ENCODE measurements around the gene SCAF4.
"Not testable (repeated sequence)": the region's sequence is repeated elsewhere in the genome, so short reads cannot be mapped to it uniquely, and the experiment has no call there.

SCAF4 gene

DNA sequence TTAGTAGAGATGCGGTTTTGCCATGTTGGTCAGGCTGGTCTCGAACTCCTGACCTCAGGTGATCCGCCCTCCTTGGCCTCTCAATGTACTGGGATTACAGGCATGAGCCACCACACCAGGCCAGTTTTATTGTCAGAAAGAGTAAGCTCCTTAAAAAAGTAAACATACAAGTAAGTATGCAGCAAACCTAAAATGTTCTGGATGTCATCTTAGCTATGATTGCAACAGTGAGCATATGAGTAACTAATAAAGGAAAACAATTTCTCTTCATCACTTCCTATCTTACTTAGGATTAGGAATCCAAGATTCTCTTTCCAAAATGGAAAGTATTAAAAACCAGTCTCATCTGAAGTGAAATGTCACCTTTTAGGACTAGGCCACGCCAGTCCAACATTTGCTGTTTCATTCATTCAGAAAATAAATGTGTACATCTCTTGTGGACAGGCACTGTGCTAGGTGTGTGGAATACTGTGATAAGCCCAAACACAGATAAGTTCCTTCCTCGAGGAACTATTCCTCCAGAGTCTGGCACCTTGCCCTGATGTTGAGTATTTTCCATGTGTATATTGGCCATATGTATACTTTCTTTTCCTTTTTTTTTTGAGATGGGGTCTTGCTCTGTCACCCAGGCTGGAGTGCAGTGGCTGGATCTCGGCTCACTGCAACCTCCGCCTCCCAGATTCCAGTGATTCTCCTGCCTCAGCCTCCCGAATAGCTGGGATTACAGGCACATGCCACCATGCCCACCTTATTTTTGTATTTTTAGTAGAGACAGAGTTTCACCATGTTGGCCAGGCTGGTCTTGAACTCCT, 5.9 kb upstream of the SCAF4 start:
- DNase-seq: not testable (repeated sequence)

DNA sequence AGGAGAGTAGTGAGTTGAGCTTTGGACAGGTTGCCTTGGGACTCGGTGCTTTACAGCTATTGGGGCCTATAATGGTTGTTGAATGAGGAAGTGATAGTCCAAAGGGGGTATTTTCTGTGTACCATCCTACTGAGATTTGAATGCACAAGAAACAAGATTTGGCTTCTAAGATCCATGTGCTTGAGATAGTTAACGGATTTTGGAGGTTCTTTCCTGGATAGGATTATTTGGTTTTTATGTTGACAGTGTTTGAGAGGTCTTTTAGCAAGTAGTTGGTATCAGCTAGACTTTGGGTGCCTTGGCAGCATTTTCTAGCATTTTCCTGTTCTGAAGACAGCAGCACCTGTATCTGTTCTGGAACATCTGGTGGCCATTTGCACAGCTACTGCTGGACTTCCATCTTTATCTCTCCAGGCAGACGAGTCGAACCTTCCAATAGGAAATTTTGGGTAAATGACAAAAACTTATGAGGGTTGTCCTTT, 3.6 kb upstream of the SCAF4 start:
- no peak for DNase-seq

DNA sequence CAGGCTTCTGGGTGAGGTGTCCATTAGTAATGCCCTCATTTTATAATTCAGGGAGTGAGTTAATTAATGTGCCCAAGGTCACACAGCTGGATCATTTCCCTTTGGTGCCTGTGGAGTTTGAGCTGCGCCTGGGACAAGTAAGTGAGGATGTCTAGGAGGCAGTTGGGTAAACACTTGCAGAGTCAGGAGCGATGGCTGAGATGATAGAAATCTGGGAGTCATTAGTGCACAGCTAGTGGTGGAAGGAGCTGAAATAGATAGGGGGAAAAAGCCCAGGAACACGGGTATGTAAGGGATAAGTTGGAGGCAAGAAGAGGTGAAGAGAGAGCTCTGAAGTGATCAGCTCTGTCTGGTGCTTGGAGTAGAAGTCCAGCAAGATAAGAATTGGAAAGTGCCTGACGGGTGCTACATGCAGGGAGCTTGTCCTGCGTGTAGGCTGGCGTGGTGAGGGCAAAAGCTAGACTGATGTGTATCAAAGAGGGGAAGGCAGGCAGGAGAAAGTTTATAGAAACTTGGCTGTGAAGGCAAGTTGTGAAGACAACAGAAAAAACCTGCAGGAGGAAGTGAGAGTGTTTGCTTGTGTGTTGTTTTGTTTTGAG, 1.7 kb upstream of the SCAF4 start:
- DNase-seq: no peak

DNA sequence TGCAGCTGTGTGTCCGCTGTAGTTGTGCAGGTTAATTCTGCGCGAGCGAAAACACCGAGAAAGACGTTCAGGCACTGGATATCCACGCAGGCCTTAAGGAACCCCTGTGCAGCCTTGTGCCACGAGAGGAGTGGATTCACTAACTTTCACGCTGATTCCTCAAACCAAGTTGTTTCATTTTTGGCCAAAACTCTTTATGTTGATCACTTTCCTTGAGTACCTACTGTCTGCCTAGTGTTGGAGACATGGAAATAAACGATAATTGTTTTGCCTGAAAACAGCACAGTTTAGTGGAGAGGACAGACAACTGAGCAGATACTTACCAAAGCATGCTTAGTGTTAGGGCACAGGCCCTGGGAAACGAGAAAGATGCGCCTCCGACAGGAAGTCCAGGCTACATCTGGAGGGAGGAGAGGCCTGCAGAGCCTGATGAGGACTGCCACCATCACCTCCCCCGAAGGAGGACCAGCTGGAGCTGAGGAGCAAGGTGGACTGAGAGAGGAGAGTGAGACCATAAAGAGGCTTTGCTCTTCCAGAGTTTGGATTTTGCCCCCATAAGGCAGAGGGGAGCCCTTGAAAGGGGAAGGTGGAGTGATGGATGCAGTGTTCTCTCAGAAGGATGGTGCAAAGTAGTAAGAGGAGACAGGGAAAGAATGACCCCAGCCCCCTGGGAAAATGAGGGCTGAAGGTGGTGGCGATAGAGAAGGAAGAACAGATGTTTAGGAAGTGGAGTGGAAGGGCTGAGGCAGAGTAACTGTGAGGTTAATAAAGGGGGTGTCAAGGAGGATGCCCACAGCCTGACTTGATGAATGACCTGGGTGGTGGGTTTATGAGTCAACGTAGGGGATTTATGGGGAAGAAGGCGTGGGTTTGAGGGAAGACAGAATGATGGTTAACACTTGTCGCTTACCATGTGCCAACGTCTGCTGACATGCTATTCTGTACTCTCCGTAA, 956 bp upstream of the SCAF4 start:
- peak; percentile 64 for DNase-seq

DNA sequence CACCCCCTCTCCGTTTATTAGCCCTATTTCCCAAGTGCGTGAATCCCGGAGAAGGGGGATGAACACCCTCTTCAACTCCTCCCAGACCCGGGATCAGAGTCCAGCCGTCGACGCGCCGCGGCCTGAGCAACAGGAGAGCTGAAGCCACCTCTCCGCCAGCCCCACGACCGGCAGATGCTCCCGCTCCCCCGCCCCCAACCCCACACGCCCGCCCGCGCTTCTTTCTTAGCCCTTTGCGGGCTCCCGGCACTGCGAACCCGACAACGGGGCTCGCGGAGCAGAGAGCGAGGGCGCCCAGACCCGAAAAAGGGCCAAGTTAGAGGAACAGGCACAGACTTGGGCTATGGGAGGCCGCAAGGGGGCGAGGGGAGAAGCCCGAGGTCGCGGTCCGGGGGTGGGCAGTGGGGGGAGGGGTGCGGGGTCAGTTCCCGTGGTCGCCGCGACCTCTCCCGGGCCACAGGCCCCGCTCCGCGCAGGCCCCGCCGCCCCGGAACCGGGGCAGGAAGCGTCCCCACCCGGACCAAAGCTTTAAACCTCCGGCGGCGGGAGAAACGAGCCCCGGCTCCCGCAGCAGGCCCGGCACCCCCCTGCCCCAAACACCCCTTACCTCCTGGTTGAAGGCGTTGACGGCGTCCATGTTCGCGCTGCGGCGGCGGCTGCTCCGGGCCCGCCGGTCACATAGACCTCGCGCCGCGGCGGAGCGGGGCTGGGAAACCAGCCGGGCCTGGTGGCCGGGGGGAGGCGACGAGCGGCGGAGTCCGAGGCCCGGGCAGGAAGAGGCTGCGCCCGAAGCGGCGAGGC, 662 bp downstream of the SCAF4 start:
- DNase-seq: no peak

DNA sequence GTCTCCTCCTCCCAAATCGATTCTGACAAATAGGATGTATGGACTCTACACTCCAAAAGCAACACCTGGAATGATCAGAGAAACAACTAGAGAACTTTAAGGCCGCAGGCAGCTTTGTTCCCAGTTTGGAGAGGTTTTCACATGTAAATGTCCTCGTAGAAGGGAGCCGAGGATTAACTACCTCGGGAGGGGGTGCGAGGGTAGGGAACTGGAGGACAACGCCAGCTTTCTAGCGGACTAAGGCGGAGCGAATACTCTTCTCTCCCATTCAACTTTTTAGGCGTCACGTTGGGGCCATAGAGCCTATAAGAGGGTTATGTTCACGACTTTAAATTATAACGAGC, 1.2 kb downstream of the SCAF4 start:
- no peak for DNase-seq

DNA sequence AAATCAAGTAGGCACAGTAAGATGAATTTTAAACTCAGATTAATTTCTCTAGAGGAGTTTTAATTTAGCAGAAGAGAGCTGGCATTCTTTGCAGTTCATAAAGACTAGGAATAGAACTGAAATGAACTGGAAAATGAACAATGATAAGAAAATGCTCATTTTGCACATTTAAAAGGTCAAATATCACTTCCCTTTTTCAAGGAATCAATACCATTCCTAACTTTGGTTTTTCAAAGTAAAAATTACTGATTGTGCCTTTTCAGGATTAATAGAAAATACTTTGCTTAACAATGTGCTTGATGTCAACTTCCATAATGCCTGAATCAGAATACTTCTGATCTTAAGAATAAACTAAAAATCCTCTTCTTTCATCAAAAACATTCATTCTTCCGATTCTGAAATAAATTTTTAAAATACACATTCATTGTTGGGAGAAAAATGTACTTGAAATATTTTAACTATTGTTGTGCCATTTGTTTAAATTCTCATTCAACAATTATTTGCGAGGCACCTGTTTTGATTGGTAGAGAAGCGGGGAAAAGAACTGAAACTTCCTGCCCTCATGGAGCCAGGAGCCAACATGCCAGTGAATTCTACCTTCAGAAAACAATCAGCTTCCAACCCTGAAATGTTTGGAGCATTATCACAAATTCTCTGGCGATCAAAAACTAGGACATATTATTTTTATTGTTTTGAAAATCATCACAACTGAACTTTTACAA, 2.1 kb downstream of the SCAF4 start:
- DNase-seq: no peak

DNA sequence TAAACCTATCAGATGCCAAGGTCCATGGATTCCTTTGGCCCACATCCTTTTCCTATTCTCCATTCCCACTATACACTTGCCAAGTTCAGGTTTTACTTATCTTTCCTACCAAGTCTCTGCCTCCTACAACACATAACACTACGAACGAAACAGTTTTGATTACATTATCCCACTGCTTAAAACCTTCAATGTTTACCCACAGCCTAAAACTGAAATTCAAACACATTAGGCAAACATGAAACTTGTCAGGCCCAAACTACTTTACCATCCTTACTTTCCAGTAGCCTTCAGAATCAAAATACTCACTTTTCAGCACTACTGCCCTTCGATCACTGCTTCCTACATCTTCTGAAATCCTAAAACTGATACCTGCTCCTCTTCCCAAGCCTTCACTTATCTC, 3.0 kb downstream of the SCAF4 start:
- no peak for DNase-seq

DNA sequence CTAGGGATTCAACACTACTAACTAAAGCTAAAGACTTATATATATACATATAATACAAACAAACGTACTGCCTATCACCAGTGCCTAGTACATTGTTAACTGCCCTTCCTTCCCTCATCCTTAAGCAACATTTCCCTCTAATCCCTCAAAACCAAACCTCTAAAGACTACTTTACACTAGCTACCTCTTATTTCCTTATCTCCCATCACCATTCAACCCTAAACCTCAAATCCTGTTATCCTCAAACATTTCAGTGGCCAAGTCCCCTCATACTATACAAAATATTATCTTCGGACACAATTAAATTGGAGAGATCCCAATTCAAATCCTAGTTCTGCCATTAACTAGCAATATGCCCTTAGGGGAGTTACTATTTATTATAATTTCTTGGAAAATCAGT, 3.7 kb downstream of the SCAF4 start:
- DNase-seq: no peak

DNA sequence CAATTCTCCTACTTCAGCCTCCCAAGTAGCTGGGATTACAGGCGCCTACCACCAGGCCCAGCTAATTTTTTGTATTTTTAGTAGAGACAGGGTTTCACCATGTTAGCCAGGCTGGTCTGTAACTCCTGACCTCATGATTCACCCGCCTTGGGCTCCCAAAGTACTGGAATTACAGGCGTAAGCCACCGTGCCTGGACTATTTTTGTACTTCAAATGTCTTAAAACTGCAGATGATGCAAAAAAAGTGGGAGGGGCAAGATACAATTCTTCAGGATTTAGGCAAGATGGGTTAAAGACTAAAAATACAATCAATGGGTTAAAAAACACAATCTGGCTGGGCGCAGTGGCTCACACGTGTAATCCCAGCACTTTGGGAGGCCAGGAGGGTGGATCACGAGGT, 4.7 kb downstream of the SCAF4 start:
- no peak for DNase-seq

DNA sequence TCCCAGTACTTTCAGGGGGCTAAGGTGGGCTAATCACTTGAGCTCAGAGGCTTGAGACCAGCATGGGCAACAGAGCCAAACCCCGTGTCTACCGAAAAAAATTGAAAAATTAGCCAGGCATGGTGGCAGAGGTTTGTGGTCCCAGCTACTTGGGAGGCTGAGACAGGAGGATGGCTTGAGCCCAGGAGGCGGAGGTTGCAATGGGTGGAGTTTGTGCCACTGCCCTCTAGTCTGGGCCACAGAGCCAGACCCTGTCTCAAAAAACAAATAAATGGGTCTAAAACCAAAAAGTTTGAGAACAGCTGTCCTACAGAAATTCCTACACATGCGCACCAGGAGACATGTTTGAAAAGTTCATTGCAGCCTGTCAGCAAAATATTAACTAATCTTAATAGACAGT, 5.5 kb downstream of the SCAF4 start:
- no peak for DNase-seq

DNA sequence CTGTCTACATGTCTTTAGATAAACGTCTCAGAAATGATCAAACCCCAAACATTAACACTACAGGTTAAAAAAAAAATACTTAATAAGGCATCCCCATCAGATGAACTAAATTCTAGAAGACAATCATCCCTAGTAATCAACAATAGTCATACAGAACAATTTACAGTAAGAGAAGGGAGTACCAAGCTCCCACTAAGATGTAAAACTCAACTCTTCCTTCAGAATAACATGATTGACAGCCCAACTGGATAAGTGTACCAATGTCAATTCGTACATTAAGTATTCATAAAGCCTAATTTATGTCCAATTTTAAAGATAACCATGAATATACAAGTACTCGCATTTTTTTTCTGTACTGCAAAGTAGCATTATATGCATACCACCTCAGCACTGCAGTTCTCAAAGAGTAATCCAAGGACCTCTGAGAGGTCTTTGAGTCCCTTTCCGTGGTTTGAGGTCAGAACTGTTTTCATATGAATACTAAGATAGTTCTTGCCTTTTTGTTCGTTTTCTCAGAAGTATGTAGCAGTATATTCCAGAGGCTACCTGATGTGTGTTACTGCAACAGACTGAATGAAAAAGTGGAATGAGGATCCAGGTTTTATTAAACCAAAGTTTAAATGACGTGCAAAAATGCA, 6.6 kb downstream of the SCAF4 start:
- DNase-seq: no peak

DNA sequence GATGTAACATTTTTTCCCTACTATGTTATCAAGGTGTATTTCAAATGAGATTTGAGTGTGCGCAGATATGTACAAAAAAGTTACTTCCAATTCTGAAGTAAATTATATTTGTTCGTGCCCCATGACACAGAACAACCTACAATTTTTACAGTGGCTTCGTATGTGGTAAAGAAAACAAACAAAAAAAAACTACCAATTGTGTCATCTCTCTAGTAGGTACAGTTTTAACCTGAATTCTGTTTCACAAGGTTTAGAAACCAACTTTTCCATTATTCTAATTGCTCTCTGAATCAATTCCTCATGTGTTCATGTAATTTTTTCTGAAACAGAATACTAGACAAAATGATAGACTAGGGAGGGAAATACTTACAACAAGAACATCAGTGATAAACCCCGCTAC, 7.4 kb downstream of the SCAF4 start:
- no peak for DNase-seq

DNA sequence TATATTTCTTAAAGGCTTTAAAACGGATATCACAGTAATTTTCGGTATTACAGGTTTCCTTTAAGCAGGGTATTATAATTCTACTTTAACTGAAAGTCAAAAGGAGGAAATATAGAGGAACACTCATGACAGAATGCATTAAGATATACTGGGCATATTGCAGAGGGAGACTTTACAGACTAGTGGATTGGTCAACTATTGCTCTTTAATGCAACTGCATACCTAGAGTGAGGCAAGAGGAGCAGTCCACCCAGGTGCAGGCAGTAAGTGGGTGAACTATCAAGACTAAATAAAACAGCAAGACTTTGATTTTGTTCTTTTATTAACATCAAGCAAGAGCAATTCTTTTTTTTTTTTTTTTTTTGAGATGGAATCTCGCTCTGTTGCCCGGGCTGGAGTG, 10.5 kb downstream of the SCAF4 start:
- no peak for DNase-seq

DNA sequence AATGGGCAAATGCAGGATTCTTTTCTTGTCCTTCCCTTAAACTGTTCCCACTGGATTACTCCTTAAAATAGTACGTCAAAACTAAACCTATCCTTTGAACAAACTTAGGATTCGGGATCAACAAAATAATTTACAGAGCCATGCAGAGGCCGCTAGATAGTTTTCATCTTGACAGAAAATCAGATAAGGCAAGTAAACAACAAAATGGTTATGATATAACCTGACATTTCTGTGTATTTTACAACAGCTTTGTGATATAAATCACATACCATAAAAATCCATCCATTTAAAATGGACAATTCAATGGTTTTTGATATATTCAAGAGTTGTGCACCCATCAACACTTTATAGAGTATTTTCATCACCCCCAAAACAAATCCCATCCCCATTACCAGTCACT, 11.2 kb downstream of the SCAF4 start:
- DNase-seq: no peak

DNA sequence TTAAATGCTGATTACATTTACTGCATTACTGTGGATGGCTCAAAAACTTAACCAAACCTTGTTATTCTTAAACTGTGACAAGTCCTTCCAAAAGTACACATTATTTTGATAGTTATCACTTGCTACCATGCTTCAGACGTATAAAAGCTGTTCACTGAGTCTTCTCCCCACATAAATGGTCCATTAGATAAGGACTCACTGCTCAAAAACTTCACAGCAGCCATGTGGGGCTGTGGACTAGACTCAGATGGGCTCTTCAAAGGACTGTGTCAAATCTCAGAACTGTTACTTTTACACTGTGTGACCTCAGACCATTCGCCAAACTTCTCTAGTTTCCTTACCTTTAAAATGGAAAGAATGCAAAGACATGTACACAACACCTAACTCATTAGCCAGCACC, 11.6 kb downstream of the SCAF4 start:
- no peak for DNase-seq

DNA sequence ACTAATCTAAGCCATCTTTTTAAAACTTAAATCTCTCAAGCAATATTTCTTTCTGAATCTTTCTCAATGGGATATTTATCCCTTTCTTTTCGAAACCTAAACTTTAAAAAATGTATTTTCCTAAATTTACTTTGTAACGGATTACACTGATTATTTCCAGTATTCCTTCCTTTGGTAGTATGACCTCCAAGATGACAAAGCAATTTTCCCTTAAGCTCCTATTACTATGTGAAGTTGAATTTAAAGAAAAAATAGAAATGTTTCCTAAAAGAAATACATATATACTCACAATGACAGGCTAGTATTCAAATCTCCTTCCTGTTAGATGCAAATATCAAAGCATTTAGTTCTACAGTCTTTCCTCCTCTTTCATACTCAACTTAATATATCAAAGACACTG, 15.8 kb downstream of the SCAF4 start:
- DNase-seq: no peak

DNA sequence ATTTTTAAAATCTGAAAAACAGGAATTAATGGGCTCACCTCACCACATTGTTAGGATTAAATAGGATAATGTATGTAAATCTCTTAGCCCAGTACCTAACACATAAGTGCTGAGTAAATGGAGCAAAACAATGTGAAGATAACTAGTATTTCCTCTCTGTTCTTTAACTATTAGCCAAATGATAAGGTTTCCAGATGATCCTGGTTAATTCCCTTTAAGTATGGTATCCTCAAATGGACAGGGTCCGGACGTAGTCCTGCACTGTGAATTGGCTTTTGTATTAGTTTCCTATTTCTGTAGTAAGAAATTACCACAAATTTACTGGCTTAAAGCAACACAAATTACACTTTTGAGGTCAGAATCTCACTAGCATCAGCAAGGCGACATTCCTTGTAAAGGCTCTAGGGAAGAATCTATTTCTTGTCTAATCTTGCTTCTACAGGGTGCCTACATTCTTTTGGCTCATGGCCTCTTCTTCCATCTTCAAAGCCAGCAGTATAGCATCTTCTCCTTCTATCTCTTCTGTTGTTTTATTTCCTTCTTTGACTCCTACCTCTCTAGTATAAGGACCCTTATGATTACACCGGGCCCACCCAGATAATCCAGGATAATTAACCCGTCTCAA, 17.1 kb downstream of the SCAF4 start:
- no peak for DNase-seq

DNA sequence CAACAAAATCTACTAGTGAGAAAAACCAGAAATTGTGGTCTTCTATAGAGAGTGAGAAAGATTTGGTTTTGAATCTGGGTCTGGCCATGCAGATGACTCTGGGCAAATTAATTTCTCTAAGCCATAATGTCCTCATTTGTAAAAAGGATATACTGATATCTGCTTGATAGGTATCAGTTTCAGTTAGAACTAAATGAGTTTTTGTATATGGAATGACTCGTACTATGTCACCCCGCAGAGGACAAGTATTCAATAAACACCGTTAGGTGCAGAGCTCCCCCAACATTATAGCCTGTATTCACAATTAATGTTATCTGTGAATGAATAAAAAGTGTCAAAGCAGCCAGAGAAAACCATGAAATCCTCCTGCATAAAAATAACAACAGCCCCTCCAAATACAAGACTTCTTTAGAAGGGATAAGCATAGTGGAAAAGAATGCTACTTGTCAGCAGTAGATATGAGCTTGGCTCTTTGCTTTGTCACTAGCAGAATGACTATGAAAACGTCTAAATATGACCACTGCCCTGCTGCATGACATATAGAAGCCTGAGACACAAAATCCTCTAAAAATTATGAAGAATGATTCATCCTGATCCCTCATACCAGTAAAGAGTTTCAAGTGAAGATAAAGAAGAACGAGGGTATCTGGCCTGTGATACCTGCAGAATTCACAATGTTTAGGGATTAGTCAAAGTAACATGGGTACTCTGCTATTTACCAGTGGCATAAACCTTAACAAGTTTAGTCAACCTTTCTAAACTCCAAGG, 17.8 kb downstream of the SCAF4 start:
- no peak for DNase-seq

DNA sequence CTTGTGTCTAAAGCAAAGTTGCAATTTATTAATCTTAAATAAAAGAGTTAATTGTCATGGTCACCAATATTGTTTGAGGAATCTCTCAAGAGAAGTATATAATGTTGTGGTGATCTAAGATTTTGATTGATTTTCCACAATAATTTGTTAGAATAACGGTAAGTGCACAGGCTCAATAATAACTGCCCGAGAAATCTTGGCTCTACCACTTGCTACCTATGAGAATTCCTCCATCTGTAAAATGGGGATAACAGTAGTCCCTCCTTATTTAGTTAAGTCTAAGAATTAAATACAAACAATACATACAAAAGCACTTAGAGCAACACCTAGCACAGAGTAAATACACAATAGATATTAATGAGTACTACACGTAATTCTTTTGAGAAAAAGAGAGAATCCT, 18.8 kb downstream of the SCAF4 start:
- no peak for DNase-seq
